A549 (cell line): ENCODE data around the gene CACNA1S. TPM values are rescaled to one million over a fixed set of nuclear protein-coding genes. Genes with fewer than 3 reads are reported as not detected.

Source experiments
- ATAC-seq, 2 experiments: fragments of 200-7000 bp in 1 of 2; fragments of >200 bp in 1 of 2; cut with Nextera tagmentation in 1 of 2; cut with Tn5 transposase in 1 of 2; 3 replicates each; pipeline versions ENCODE4 v1.8.0 to v1.9.1; 2018 to 2020; ENCODE audit warnings: mild to moderate bottlenecking in 1 of 2, moderate library complexity in 1 of 2
- CTCF ChIA-PET: fragments of 300-600 bp; sonication (Branson Sonifier 250); formaldehyde crosslinking; extraction: SDS; loops from one replicate; lab custom pipeline; 2021; ENCODE audit warnings: antibody characterized with exemption, inconsistent platforms; lab: Yijun Ruan, JAX
- POLR2A ChIA-PET: fragments of 350-600 bp; formaldehyde crosslinking; extraction: SDS; loops from one replicate; lab custom pipeline; 2021; ENCODE audit warnings: antibody characterized with exemption, inconsistent platforms; lab: Yijun Ruan, JAX
- DNase-seq, 2 experiments: peaks; one replicate each; pipeline versions ENCODE4 v3.0.0 to v3.0.0-alpha.2; 2011 to 2016; ENCODE audit warnings: low read depth in 1 of 2, low spot score in 1 of 2
- FAIRE-seq: peaks from 2 replicates; lab custom pipeline; 2011; peaks lifted over from hg19 to GRCh38; lab: Jason Lieb, UNC
- H3K27ac ChIP-seq, 2 experiments: fragments of >200 bp; sonication (Bioruptor Twin); formaldehyde crosslinking; 3 replicates each; pipeline ENCODE4 v1.5.1; 2016 to 2017
- H3K4me1 ChIP-seq: fragments of >200 bp; sonication (Bioruptor Twin); formaldehyde crosslinking; 3 replicates; pipeline ENCODE4 v1.6.1; 2016
- H3K4me2 ChIP-seq: fragments of >200 bp; sonication (Bioruptor Twin); formaldehyde crosslinking; 3 replicates; pipeline ENCODE4 v1.6.1; 2016
- H3K4me3 ChIP-seq: fragments of >200 bp; sonication (Bioruptor Twin); formaldehyde crosslinking; 3 replicates; pipeline ENCODE4 v1.5.1; 2016
- H3K9me3 ChIP-seq: fragments of >200 bp; sonication (Bioruptor Twin); formaldehyde crosslinking; 3 replicates; pipeline ENCODE4 v1.6.1; 2016
- CBX2 ChIP-seq: fragments of 200-600 bp; sonication (generic); IDR thresholded peaks from 2 replicates; pipeline ENCODE4 v1.6.1; 2016; ENCODE audit warnings: low read depth, mild to moderate bottlenecking, borderline replicate concordance
- CHD4 ChIP-seq: fragments of 200-600 bp; sonication (generic); IDR thresholded peaks from 2 replicates; pipeline ENCODE4 v1.6.1; 2016; ENCODE audit warnings: antibody characterized with exemption, mild to moderate bottlenecking, borderline replicate concordance
- ESRRA ChIP-seq: fragments of 150-350 bp; IDR thresholded peaks from 2 replicates; pipeline ENCODE4 v1.6.1; 2014; ENCODE audit warnings: mild to moderate bottlenecking, low read length, borderline replicate concordance
- HDAC2 ChIP-seq: fragments of 200-600 bp; sonication (generic); IDR thresholded peaks from 2 replicates; pipeline ENCODE4 v1.6.1; 2016
- HEYL ChIP-seq: fragments of 250-450 bp; sonication (Bioruptor Pico); IDR thresholded peaks from 2 replicates; pipeline ENCODE4 v1.8.0; 2021; ENCODE audit warnings: mild to moderate bottlenecking, moderate library complexity
- HOXA7 ChIP-seq: fragments of 250-450 bp; sonication (Bioruptor Pico); IDR thresholded peaks from 2 replicates; pipeline ENCODE4 v1.5.0; 2020; ENCODE audit warnings: mild to moderate bottlenecking, moderate library complexity
- JUN ChIP-seq, 2 experiments: fragments of >200 bp; sonication (Bioruptor Twin); formaldehyde crosslinking; IDR thresholded peaks; 2 replicates in 1 of 2; 3 replicates in 1 of 2; pipeline ENCODE4 v1.6.1; 2016 to 2017
- MAX ChIP-seq: IDR thresholded peaks from 2 replicates; pipeline ENCODE4 v1.6.1; 2012
- MAZ ChIP-seq: fragments of 150-350 bp; IDR thresholded peaks from 2 replicates; pipeline ENCODE4 v1.6.1; 2014; ENCODE audit warnings: antibody characterized with exemption, low read depth, low read length, borderline replicate concordance
- NFE2L2 ChIP-seq: fragments of 150-350 bp; conservative IDR thresholded peaks from 2 replicates; pipeline ENCODE4 v1.6.1; 2014; ENCODE audit warnings: low read length
- RCOR1 ChIP-seq: fragments of 150-350 bp; IDR thresholded peaks from 2 replicates; pipeline ENCODE4 v1.6.1; 2014; ENCODE audit warnings: antibody characterized with exemption, low read length, low read depth
- REST ChIP-seq: fragments of 200-600 bp; sonication (generic); IDR thresholded peaks from 2 replicates; pipeline ENCODE4 v1.6.1; 2016; ENCODE audit warnings: antibody characterized with exemption, mild to moderate bottlenecking, moderate library complexity
- RNF2 ChIP-seq: fragments of 200-600 bp; sonication (generic); IDR thresholded peaks from 2 replicates; pipeline ENCODE4 v1.6.1; 2016; ENCODE audit warnings: low read depth, mild to moderate bottlenecking, antibody characterized with exemption, moderate library complexity, borderline replicate concordance
- SMC3 ChIP-seq: fragments of >200 bp; sonication (Bioruptor Twin); formaldehyde crosslinking; IDR thresholded peaks from 3 replicates; pipeline ENCODE4 v1.6.1; 2018; ENCODE audit warnings: inconsistent platforms
- TFCP2L1 ChIP-seq: fragments of 250-450 bp; sonication (Bioruptor Pico); IDR thresholded peaks from 2 replicates; pipeline ENCODE4 v1.5.0; 2021; ENCODE audit warnings: mild to moderate bottlenecking
- ZC3H11A ChIP-seq: fragments of 450-650 bp; IDR thresholded peaks from 2 replicates; pipeline ENCODE4 v1.6.1; 2014; ENCODE audit warnings: antibody characterized with exemption, mild to moderate bottlenecking
- ZSCAN20 ChIP-seq: fragments of 250-450 bp; sonication (Bioruptor Pico); IDR thresholded peaks from 2 replicates; pipeline ENCODE4 v1.8.0; 2022; ENCODE audit warnings: mild to moderate bottlenecking, moderate library complexity
- WGBS: methylation state at CpG from one replicate; pipeline ENCODE4 v1.1.6; 2017; ENCODE audit errors: missing lambda C conversion rate; 5-methylcytosine and 5-hydroxymethylcytosine counted together
- polyA plus RNA-seq, 4 experiments: library from polyadenylated mRNA; depleted of rRNA in 3 of 4; stranded (reverse); fragments of >200 nt; fragmentation: RNase III in 1 of 4; extraction: RNeasy Plus Mini Kit Qiagen cat#74134 plus additional on column Dnase treatment in 1 of 4; gene quantifications; 2 replicates in 3 of 4; 3 replicates in 1 of 4; pipeline ENCODE4 v1.2.3, GENCODE V29; 2011 to 2017
- TF ChIP-seq, protein P1 (sequence below): fragments of >200 bp; sonication (Bioruptor Twin); formaldehyde crosslinking; IDR thresholded peaks from 3 replicates; pipeline ENCODE4 v1.5.1; 2016
- TF ChIP-seq, protein P2 (sequence below): fragments of 250-450 bp; sonication (Bioruptor Pico); IDR thresholded peaks from 2 replicates; pipeline ENCODE4 v1.5.0; 2021; ENCODE audit warnings: mild to moderate bottlenecking, moderate library complexity, borderline replicate concordance
- TF ChIP-seq, protein P3 (sequence below): fragments of 150-350 bp; IDR thresholded peaks from 2 replicates; pipeline ENCODE4 v1.6.1; 2014; ENCODE audit warnings: low read depth, mild to moderate bottlenecking, low read length

The CACNA1S gene
- polyA plus RNA-seq, 2 of the 4 experiments (the other 2 are of a cell fraction), result 0.01 TPM; not detected in 1

DNA sequence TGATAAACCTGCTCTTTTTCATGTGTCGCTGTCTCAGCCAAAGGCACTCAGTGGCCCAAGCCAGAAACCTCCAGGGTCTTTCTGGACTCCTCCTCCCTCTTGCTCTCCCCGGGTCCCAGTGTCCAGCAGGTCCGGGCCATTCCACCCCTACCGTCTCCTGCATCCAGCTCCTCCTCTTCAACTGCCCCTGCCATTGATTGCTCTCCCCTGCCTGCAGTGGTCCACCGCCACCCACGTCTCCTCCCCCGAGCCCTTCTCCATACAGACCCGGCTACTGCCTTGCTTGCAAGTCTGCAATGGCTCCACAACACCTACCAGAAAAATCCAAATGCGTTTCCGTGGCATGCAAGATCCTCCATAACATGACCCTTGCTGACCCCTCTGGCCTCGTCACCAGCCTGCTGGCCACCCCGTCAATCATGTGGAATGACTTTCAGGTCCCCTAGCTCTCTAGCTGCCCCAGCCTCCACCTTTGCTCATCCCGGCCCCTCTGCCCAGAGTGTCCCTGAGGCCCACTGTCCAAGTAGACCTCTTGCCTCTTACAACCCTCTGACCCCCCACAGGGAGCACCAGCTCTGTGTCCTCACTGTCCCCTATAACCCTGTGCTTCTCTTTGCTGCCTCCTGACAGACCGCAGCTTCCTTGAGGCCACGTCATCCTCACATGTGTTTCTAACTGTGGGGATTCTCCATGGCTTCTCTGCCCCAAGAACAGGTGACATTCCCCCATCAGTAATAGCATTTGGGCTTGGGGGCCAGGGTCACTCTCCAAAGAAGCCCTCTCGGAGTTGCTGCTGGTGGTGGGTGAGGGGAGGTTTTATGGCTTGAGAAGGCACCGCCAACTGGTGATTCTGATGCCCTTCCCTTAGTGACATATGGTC is 15.0 kb downstream of the CACNA1S start:
- no peaks in the 10 kb centered on the region for H3K9me3 ChIP-seq
- 68% methylated on average over 16 of the region's 17 CpGs for WGBS
- no peak overlapping the region for H3K4me2 ChIP-seq
- FAIRE-seq (no peak), DNase-seq (no peak), ATAC-seq (no peak)
- CTCF ChIA-PET, result interaction anchor here (2.5 to 12.4 kb wide), 3 partner anchors 12 to 125 kb away, joined by 7 to 84 read pairs (median 45); partner anchors contain the start of gene CACNA1S
- H3K27ac ChIP-seq, result no peak overlapping the region
- TF ChIP-seq TFCP2L1 (CRISPR knock-in tag) (no peak), HOXA7 (CRISPR knock-in tag) (no peak), SMC3 (no peak), HDAC2 (no peak), NFE2L2 (no peak), ZC3H11A (no peak), HEYL (no peak), MAX (no peak), ESRRA (no peak), ZSCAN20 (no peak), CHD4 (no peak), JUN (IDR thresholded peaks at IDR 0.05) (no peak), REST (no peak), RCOR1 (no peak), MAZ (no peak), CBX2 (no peak), RNF2 (no peak)
- TF ChIP-seq, protein P1, sequence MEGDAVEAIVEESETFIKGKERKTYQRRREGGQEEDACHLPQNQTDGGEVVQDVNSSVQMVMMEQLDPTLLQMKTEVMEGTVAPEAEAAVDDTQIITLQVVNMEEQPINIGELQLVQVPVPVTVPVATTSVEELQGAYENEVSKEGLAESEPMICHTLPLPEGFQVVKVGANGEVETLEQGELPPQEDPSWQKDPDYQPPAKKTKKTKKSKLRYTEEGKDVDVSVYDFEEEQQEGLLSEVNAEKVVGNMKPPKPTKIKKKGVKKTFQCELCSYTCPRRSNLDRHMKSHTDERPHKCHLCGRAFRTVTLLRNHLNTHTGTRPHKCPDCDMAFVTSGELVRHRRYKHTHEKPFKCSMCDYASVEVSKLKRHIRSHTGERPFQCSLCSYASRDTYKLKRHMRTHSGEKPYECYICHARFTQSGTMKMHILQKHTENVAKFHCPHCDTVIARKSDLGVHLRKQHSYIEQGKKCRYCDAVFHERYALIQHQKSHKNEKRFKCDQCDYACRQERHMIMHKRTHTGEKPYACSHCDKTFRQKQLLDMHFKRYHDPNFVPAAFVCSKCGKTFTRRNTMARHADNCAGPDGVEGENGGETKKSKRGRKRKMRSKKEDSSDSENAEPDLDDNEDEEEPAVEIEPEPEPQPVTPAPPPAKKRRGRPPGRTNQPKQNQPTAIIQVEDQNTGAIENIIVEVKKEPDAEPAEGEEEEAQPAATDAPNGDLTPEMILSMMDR, result no peak
- TF ChIP-seq, protein P2, sequence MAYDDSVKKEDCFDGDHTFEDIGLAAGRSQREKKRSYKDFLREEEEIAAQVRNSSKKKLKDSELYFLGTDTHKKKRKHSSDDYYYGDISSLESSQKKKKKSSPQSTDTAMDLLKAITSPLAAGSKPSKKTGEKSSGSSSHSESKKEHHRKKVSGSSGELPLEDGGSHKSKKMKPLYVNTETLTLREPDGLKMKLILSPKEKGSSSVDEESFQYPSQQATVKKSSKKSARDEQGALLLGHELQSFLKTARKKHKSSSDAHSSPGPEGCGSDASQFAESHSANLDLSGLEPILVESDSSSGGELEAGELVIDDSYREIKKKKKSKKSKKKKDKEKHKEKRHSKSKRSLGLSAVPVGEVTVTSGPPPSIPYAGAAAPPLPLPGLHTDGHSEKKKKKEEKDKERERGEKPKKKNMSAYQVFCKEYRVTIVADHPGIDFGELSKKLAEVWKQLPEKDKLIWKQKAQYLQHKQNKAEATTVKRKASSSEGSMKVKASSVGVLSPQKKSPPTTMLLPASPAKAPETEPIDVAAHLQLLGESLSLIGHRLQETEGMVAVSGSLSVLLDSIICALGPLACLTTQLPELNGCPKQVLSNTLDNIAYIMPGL, result no peak
- TF ChIP-seq, protein P3, sequence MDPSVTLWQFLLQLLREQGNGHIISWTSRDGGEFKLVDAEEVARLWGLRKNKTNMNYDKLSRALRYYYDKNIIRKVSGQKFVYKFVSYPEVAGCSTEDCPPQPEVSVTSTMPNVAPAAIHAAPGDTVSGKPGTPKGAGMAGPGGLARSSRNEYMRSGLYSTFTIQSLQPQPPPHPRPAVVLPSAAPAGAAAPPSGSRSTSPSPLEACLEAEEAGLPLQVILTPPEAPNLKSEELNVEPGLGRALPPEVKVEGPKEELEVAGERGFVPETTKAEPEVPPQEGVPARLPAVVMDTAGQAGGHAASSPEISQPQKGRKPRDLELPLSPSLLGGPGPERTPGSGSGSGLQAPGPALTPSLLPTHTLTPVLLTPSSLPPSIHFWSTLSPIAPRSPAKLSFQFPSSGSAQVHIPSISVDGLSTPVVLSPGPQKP, result no peak
- no peaks in the 10 kb centered on the region for H3K4me1 ChIP-seq
- no peak overlapping the region for H3K4me3 ChIP-seq
- POLR2A ChIA-PET, result no interaction called here
